Cardiac fibroblast (primary cell): ENCODE data around the gene GREB1.

Experiments
- DNase-seq, 2 donors: peaks; one replicate each; pipeline versions ENCODE4 v3.0.0 to v3.0.0-alpha.2; 2010; ENCODE audit warnings: low read depth in 2 of 2
- H3K4me3 ChIP-seq, 2 donors: replicated peaks in 1 of 2; 1 replicate in 1 of 2; 2 replicates in 1 of 2; pipeline ENCODE4 v1.5.1; 2011; ENCODE audit warnings: low read depth in 2 of 2, low read length in 2 of 2, mild to moderate bottlenecking in 2 of 2, moderate library complexity in 1 of 2
- CTCF ChIP-seq: IDR thresholded peaks from one replicate; pipeline ENCODE4 v1.5.1; 2011; ENCODE audit warnings: low read depth, mild to moderate bottlenecking, low read length, inconsistent platforms

The GREB1 gene

GRCh38 chr2:11616097-11616687 lies 82.3 kb downstream of the GREB1 start:
- no peak for DNase-seq
- no peak overlapping the region for H3K4me3 ChIP-seq
- TF ChIP-seq CTCF: no peak

- no peak for DNase-seq
- TF ChIP-seq CTCF: no peak
- no peak overlapping the region for H3K4me3 ChIP-seq
Observed at GRCh38 chr2:11616851-11617415, 83.1 kb downstream of the GREB1 start.

- TF ChIP-seq CTCF: no peak
- no peak overlapping the region for H3K4me3 ChIP-seq
- no peak for DNase-seq
Observed at GRCh38 chr2:11617527-11617926, 83.7 kb downstream of the GREB1 start.

- DNase-seq: no peak
- no peak overlapping the region for H3K4me3 ChIP-seq
- TF ChIP-seq CTCF: no peak
Observed at GRCh38 chr2:11617984-11618707, 84.3 kb downstream of the GREB1 start.

- no peak for DNase-seq
- TF ChIP-seq CTCF: no peak
- no peak overlapping the region for H3K4me3 ChIP-seq
Observed at GRCh38 chr2:11618708-11619062, 84.8 kb downstream of the GREB1 start.

GRCh38 chr2:11621410-11621809 lies 87.6 kb downstream of the GREB1 start:
- no peak overlapping the region for H3K4me3 ChIP-seq
- TF ChIP-seq CTCF: no peak
- DNase-seq: no peak
